ENCODE measurements around the gene GLI3.

GRCh38 chr7:42126475-42127231 lies 110.4 kb downstream of the GLI3 start:
- TF ChIP-seq, protein P1, sequence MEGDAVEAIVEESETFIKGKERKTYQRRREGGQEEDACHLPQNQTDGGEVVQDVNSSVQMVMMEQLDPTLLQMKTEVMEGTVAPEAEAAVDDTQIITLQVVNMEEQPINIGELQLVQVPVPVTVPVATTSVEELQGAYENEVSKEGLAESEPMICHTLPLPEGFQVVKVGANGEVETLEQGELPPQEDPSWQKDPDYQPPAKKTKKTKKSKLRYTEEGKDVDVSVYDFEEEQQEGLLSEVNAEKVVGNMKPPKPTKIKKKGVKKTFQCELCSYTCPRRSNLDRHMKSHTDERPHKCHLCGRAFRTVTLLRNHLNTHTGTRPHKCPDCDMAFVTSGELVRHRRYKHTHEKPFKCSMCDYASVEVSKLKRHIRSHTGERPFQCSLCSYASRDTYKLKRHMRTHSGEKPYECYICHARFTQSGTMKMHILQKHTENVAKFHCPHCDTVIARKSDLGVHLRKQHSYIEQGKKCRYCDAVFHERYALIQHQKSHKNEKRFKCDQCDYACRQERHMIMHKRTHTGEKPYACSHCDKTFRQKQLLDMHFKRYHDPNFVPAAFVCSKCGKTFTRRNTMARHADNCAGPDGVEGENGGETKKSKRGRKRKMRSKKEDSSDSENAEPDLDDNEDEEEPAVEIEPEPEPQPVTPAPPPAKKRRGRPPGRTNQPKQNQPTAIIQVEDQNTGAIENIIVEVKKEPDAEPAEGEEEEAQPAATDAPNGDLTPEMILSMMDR (conservative IDR thresholded peaks at IDR 0.05; ENCODE audit: low read length), result no peak
- TF ChIP-seq EZH2phosphoT487 (IDR thresholded peaks at IDR 0.05; ENCODE audit: borderline replicate concordance), result no peak

Measured in Loucy (cell line).